ENCODE data around the gene MX2.

Gene MX2

GRCh38 chr21:41366522-41367151, 4.8 kb downstream of the MX2 start:
- peak; percentile 36 for DNase-seq

- DNase-seq = no peak
These were observed 5.6 kb downstream of the MX2 start for GRCh38 chr21:41367301-41367944.

GRCh38 chr21:41367945-41368734, 6.3 kb downstream of the MX2 start:
- DNase-seq = no peak

GRCh38 chr21:41368735-41369104, 6.9 kb downstream of the MX2 start:
- DNase-seq = no peak

GRCh38 chr21:41369105-41369919, 7.5 kb downstream of the MX2 start:
- peak; percentile 47 for DNase-seq

- peak; percentile 62 for DNase-seq
These were observed 8.4 kb downstream of the MX2 start for GRCh38 chr21:41369920-41370839.

- DNase-seq = no peak
These were observed 9.2 kb downstream of the MX2 start for GRCh38 chr21:41370840-41371684.

GRCh38 chr21:41371685-41372030, 9.8 kb downstream of the MX2 start:
- DNase-seq = no peak

GRCh38 chr21:41373253-41373652, 11.4 kb downstream of the MX2 start:
- no peak for DNase-seq

GRCh38 chr21:41373763-41374162, 11.9 kb downstream of the MX2 start:
- DNase-seq = no peak

- DNase-seq = no peak
These were observed 12.4 kb downstream of the MX2 start for GRCh38 chr21:41374177-41374712.

GRCh38 chr21:41374867-41375533, 13.2 kb downstream of the MX2 start:
- peak; percentile 54 for DNase-seq

GRCh38 chr21:41375875-41376274, 14.0 kb downstream of the MX2 start:
- DNase-seq = no peak

GRCh38 chr21:41377715-41378114, 15.9 kb downstream of the MX2 start:
- no peak for DNase-seq

GRCh38 chr21:41378849-41379248, 17.0 kb downstream of the MX2 start:
- DNase-seq = no peak

GRCh38 chr21:41379901-41380300, 18.1 kb downstream of the MX2 start:
- no peak for DNase-seq

- no peak for DNase-seq
These were observed 19.9 kb downstream of the MX2 start for GRCh38 chr21:41381731-41382130.

- no peak for DNase-seq
These were observed 25.4 kb downstream of the MX2 start for GRCh38 chr21:41387042-41387819.

- no peak for DNase-seq
These were observed 26.0 kb downstream of the MX2 start for GRCh38 chr21:41387824-41388223.

- no peak for DNase-seq
These were observed 26.4 kb downstream of the MX2 start for GRCh38 chr21:41388259-41388658.

All from activated CD4-positive, alpha-beta T cell treated with anti-CD3 and anti-CD28 coated beads for 48 hours (primary cell).